Right kidney (tissue), 1 donor: ENCODE data around the gene GIPC3.

Source experiments
- DNase-seq: peaks from one replicate; pipeline ENCODE4 v3.0.0-alpha.2; 2016

The GIPC3 gene

DNA sequence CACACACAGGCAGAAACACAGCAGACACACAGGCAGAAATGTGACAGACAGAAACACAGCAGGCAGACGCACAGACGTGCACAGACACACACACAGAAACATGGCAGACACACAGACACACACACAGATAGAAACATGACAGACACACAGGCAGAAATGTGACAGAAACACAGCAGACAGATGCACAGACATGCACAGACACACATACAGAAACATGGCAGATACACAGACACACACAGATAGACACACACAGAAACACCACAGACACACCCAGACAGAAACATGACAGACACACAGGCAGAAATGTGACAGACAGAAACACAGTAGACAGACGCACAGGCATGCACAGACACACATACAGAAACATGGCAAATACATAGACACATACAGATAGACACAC, 20.1 kb downstream of the GIPC3 start:
- no peak for DNase-seq

DNA sequence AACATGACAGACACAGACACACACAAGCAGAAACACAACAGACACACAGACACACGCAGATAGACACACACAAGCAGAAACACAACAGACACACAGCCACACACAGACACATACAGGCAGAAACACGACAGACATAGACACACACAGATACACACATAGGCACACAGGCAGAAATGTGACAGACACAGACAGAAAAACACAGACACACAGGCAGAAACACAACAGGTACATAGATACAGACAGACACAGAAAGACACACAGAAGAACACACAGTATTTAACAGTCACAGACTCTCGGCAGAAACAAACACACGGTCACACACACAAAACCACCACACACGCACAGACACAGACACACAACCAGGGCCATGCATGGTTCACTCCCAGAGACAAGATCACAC, 20.5 kb downstream of the GIPC3 start:
- DNase-seq: no peak

DNA sequence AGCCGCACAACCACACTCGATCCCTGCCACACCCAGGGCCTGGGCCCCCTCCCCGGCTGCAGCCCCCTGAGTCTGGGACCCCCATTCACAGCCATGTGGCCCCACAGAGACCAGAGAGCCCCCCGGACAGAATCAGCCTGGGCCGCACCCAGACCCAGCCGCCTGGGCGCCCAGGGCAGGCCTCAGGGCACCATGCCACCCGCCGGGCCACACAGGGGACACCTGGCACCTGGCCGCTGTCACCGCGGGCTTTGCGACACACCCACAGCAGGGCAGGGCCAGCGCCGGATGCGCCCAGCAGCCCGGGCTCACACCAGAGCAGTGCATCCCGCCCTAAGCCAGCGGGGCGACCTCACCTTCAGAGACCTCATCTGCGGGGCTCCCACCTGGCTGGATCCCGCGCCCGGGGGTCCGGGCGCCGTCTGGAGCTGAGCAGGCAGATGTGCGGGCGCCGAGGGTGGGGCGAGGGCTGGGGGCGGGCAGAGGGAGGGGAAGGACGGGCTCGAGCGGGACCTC, 21.0 kb downstream of the GIPC3 start:
- no peak for DNase-seq

DNA sequence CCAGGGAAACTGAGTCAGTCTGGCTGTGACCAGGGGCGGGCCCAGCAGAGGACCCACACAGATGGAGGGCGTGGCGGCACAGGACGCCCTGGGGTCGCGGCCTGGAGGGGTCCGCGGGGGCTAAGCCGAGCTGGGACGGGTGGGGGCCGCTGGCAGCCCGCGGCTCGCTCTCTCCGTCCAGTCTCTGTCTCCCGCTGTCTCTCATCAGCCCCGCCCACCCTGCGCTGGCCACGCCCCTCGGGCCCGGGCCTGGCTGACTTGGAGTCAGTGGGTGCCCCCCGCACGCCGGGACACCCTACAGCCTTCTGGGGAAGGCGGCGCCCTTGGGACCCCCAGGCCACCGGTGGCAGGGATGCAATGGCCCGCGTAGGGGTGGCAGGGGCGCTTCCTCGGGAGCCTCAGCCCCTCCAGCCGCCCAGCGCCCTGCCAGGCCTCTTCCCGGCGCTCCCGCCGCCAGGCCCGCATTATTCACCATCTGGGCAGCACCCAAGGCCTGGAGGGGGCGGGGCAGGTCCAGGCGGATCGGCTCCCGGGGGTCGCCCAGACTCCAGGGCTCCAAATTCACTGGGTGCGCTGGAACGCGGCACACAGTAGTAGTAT, 21.5 kb downstream of the GIPC3 start, which contains the start of gene TBXA2R:
Gene TBXA2R, minus strand, starts transcription at position 186 of the 600 bp plus-strand sequence. CDS start 6,241 bp downstream, outside the sequence.
- DNase-seq: peak; percentile 59

DNA sequence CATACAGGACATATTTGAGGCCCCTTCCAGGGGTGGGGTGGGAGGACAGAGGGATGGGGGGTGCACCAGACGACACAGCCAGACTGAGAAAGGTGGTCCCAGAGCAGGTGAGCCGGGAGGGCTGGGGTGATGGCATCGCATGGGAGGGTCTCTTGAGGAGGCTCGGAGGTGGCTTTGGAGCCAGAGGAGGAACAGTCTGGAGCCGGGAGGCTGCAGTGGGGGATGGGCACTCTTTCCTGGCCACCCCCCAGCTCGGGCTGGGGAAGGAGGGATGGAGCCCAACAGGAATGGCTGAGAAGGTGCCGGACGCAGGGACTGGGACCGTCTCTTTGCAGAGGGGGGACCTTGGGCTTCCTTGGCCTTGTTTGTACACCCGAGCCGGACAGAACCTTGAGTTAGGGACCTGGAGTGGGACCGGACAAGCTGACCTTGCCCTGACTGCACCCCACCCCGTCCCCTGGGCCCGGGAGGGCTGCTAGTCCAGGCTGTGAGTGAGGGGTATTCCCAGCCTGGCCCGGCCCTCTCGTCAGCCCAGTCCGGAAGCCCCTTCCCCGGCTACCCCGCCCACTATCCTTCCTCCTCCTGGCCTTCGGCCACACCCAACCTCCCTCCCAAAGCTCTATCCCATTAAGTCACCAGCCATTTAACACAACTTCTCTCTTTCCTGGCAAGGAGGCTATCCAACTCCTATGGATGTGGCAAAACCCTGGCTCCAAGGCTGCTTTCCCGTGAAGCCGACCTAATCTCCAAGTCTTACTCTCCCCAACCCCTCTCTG, 22.2 kb downstream of the GIPC3 start:
- no peak for DNase-seq

DNA sequence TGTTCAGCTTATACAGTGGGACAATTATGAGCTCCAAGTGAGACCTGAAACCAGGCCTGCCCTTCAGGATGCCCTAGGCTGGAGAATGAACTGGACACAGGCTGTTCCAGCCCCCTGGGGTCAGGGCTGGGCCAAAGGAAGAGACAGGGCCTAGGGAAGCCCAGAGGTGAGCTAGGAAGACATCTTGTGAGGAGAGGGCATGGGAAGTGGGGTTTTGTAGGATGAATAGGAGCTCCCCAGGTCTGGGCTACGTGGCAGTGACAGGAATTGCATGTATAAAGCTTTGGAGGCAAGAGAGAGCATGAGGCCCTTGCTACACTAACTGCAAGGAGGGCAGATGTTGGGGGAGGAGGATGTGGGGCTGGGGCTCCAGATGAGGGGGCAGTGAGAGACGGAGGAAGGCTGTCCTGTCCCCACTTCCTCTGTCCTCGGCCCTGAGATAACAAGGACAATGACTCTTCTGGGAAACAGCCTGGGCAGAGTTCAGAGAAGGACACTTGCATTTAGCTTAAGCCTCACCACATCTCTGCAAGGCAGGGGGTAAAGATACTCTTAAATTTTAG, 22.9 kb downstream of the GIPC3 start:
- DNase-seq: no peak

DNA sequence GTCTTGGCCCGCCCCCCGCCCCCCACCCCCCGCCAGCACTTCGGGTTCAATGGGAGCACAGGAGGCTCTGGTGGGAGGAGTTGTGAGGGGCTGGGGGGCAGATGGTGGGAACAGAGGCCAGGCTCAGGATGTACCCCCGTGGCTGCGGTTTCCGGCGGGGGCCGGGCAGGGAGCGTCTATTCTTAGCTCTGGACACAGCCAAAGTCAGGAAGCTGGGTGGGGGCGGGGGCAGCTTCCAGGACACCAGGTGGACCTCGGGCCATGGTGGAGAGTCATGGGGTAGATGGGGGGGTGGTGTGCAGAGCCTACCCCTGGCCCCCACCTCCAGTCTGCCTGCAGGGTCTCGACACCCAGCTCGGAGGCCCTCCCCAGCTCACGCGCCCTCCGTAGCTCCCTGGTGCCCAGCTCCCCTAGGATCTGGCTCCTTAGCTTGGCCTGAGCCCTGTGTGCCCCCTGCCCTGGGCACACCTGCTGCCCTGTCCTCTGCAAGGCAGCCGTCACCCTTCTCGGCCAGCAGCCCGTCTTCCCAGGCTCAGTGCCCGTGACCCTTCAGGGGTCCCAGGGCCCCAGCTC, 23.6 kb downstream of the GIPC3 start:
- DNase-seq: no peak

DNA sequence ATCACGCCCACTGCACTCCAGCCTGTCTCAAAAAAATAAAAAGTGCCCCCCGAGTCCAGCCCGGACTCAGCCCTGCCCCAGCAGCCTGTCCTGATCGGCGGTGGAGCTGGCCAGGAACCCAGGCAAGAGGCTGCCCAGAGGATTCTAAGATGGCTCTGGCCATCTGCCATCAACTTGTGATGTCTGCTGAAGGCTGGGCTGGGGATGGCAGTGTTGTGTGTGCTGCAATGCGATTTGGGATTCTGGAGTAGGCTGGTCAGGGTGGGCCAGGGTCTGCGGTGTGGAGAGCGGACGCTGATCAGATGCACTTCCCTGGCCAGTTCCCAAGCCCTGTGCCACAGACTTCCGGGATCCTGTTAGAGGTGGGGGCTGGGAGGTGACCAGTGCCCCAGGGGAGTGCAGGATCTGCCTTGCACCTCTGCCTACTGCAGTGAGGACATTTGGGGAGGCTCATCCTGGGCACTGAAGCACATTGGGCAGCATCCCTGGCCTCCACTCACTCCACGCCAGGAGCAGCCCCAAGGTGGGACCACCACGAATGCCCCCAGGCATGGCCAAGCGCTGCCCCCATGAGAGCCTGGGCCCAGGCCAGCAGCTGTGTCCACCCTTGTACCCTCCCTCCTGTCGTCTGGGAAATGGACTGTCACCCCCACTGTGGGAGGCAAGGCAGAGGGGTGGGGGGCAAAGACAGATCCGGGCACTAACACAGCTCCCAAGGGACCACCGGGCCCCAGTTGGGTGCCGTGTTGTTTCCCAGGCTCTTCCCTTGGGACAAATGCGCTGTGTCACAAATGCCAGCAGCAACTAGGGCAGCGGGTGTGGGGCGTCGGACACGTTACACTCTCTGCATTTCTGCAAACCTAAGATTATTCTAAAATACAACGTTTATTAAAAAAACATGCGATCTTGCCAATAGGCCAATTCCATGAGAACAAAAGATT, 24.8 kb downstream of the GIPC3 start:
- no peak for DNase-seq

DNA sequence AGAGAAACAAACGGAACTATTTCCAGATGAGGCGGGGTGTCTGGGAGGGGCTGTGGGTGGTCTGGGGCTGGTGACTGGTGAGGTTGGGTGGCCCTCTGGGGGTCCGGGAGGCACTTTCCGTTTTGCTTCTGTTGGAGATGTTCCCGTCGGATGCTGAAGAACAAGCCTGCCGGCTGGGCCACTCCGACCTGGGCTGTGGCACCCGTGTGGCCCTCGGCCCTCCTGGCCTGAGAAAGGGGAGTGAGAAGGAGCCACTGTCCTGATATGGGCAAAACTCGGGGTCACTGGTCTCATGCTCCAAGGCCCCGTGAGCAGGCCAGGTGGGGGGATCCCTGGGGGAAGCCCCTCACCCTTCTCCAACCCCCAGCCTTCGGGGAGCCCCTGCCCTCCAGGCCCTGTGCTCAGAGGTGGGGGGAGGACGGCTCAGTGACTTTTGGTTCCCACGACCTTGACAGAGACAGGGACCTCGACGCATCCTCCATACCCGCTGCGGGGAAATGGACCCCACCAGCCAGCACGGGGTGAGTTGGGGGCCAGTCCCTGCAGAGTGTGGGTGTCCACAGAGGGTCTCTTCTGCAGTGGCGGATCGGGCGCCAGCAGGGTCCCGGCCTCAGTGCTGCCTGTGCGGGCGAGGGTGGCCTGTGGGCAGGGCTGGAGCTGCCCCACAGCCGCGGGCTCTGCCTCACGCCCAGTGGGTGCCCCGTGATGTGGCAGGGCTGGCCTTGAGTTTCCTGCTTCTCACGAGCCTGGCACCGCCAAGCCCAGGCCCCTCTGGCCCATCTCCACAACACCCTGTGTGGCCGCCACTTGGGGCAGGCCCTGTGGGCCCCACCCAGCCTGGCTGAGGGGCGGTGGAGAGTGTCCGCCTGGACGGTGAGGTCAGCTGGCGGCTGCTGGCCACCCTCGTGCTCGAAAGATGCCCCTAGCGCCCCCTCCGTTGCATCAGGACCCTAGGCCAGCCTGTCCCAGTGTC, 25.8 kb downstream of the GIPC3 start:
- no peak for DNase-seq

DNA sequence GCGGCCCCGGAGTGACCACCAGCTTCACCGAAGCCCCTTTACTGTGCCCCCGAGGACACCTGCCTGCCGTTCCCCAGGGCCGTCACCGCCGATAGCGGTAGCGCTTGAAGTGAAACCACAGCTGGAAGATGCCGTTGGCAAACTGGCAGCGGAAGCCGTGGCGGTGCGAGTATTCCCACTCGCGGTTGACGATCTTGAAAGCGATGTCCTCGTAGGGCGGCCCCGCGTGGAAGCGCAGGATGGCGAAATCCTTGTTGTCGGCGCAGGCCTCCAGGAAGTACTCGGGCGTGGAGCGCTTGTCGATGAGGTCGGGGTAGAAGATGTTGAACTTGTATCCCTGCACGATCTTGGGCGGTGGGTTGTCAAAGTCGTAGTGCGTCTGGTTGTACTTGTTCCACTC, 26.6 kb downstream of the GIPC3 start:
- DNase-seq: no peak

DNA sequence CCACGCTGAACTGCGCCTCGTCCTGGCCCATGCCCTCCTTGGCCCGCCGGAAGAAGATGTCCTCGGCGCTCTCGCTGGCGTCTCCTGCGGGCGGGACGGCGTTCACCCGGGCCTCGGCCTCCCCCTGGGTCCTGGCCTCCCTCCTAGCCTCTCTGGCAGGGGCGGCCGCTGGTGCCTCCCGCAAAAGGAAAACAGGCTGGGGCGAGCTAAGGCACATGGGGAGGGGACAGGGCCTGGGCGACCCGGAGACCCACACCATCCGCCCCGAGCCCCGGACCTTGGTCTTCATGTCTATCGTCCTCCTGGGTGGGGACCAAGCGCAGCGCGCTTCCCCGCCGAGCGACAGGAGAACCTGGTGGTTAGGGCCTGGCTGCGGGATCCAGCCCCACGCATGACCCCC, 27.1 kb downstream of the GIPC3 start:
- DNase-seq: no peak

DNA sequence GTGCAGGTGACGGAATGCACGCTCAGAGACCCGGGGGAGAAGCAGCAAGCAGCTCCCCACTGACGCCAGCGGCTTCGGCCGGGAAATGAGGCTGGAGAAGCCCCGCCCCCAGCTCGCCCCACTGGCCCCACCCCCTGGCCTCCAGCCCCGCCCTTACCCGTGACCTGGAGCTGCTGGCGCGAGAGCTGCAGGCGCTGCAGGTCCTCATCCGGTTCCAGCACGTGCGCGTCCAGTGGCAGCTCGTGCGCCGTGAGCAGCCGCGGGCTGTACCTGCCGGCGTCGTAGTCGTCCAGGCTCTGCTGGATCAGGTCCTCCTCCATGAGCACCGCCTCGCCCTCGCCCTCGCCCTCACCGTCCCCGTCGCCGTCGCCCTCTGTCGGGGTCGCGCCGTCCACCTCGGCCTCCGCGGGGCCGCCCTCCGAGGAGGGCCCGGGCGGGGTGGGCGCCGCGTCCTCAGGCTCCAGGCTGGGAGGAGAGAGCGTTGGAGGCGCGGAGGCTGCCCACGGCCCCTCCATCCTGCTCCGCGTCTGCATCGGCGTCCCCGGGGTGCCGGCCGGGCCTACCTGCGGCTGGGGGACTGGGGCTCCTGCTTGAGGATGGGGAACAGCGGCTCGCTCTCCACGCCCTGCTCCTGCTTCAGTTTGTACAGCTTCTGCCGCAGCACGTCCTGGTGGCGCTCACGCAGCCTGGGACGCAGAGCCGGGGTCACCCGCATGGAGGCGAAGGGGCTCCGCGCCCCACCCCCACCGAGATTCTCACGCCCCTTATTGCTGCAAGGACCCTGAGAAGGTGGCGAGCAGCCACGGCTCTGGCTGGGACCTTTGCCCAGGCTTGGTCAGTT, 27.8 kb downstream of the GIPC3 start:
- DNase-seq: no peak

DNA sequence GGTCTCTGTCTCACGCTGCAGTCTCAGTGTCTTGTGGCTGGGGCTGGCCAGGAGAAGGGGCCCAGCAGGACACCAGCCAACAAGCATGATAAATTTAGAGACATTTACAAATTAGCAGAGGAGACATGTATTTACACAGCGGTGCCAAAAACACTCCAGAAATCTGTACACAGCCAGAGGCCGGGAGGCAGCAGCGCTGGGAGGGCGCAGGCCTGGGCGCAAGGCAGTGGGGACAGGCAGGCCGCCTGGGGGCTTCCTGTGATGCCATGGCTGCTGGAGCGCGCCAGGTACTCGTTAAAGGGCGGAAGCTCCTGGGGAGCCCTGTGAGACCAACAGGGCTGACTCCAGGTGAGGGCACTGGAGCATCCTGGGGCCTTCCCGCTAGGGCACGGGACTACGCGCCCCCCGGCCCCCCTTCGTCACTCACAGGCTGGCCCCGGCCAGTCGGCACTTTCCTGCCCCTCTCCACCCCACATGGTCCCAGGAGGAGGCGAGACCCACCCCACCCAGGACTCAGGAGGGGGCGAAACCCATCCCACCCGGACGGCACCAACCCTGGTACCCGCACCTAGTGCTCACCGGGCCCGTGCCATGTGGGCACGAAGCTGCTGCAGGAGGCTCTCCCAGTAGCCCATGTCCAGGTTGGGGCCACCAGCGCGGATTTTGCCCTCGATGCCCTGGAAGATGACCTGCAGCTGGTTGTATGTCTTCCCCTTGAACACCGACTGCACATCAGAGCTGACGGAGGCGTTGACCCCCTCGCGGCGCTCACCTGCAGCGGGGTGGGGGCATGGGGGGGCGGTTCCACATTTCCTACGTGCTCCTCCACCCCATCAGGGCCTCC, 28.8 kb downstream of the GIPC3 start:
- no peak for DNase-seq

DNA sequence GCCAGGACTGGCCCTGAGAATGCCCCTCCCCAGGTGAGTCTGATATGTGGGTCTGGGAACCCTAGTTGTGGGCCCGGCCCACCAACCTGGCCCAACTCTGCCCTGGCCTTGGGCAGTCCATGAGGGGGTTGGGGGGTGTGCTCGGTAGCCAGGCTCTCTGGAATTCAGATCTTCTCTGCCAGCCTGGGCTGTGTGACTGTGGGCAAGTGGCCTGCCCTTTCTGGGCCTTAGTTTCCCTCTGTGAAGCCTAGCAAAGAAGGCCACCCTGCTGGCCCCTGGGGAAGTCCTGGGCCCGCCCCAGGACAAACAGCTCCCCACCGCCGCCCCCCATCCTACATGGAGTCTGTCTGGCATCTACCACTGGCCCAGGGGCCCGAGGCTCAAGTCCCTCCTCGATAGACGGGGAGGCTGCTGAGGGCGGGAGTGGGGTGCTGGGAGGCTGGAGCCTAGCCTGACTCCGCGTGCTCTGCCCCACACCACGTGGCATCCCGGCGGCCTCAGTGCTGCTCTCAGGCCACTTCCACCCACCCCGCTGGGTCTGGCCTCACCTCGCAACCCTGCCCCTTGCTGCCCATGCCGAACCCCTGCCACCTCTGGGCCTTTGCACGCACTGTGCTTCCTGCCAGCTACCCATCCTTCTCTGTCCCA, 29.7 kb downstream of the GIPC3 start:
- DNase-seq: no peak

DNA sequence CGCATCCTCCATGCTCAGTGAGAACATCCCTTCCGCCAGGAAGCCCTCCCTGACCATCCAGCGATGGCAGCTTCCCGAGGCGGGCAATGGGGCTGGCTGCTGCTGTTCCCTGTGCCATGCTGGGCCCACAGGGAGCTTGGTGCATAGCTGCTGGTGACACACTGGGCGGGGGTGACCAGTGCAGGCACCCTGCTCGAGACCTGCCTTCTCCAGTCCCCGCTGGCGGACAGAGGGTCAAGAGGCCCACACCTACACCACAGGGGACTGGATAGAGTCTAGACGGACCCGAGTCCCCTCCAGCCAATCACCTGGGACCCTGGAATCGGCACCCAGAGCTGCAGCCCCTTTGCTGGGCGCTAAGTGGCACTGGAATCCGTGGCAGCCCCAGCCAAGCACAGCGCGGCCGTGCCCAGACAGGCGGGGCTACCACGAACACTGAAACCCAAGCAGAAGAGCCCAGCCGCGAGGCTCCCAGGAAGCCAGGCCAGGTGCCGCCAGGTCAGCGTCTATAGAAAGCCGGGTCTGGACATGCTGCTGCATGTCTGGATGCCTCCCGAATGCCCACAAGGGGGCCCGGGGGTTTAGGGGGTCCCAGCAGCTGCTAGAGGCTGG, 30.4 kb downstream of the GIPC3 start:
- no peak for DNase-seq

DNA sequence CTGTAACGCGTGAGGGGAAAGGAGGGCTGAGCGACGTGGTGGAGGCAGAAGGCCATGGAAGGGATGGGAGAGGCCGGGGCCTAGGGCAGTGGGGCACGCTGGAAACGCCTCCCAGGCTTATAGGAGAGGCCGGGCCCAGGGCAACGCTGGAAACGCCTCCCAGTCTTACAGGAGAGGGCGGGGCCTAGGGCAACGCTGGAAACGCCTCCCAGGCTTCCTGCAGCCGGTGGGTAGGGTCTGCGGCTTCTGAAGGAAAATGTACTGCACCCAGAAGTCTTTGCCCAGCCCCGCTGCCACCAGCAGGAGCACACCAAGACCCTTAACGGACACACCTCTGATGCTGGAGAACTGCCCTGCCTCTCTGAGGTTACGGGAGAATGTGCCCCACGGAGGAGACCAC, 32.2 kb downstream of the GIPC3 start:
- DNase-seq: no peak

DNA sequence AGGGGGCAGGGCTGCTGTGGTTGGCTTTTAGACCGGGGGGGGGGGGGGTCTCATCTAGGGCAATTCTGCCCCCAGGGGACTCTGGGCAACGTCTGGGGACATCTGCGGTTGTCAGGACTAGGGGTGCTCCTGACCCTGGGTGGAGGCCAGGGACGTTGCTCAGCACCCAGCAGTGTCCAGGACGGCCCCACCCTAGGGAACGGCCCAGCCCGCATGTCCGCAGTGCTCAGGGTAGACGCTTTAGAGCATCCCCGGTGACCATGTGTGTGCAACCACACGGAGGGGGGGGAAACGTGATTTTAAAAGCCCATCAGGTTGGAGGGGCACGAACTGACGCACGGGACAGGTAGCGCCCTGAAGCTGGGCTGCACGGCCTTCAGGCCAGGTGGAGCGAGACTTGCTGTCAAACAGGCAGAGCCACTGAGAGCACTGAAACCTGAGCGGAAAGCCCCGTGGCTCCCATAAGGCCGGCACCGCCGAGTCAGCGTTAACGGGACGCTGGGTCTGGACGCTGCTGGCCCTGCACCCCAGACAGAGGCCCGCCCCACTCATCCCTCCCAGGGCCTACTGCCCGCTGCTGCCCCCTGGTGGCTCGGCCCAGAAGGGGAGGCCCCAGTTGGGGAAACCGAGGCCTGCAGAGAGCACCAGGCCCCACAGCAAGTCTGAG, 33.0 kb downstream of the GIPC3 start:
- DNase-seq: peak; percentile 37
